Stimulated activated CD8-positive, alpha-beta memory T cell treated with anti-CD3 and anti-CD28 coated beads, Interleukin-12 subunit alpha, Interleukin-12 subunit beta, amount 100 ng/mL, for 24 hours (primary cell): ENCODE data around the gene CTSH.
"Not testable (repeated sequence)": the region's sequence is repeated elsewhere in the genome, so short reads cannot be mapped to it uniquely, and the experiment has no call there.

Source experiments
- DNase-seq: peaks from one replicate; pipeline ENCODE4 v3.0.0-alpha.2; 2020; ENCODE audit errors: extremely low read depth

Gene CTSH

GRCh38 chr15:78938658-78939488, 6.0 kb downstream of the CTSH start:
- DNase-seq: no peak

- no peak for DNase-seq
Observed at GRCh38 chr15:78937132-78937739, 7.6 kb downstream of the CTSH start.

- DNase-seq: no peak
Observed at GRCh38 chr15:78934655-78935023, 10.2 kb downstream of the CTSH start.

- DNase-seq: no peak
Observed at GRCh38 chr15:78933823-78934654, 10.8 kb downstream of the CTSH start.

- no peak for DNase-seq
Observed at GRCh38 chr15:78933187-78933822, 11.5 kb downstream of the CTSH start.

GRCh38 chr15:78932258-78932808, 12.5 kb downstream of the CTSH start:
- DNase-seq: no peak

GRCh38 chr15:78931439-78932257, 13.2 kb downstream of the CTSH start:
- DNase-seq: no peak

- no peak for DNase-seq
Observed at GRCh38 chr15:78930577-78931388, 14.1 kb downstream of the CTSH start.

- DNase-seq: no peak
Observed at GRCh38 chr15:78929536-78930264, 15.1 kb downstream of the CTSH start.

GRCh38 chr15:78928616-78929093, 16.2 kb downstream of the CTSH start:
- no peak for DNase-seq

- not testable (repeated sequence) for DNase-seq
Observed at GRCh38 chr15:78928176-78928575, 16.7 kb downstream of the CTSH start.

GRCh38 chr15:78927077-78927790, 17.6 kb downstream of the CTSH start:
- no peak for DNase-seq

GRCh38 chr15:78925956-78926743, 18.7 kb downstream of the CTSH start:
- no peak for DNase-seq

- DNase-seq: no peak
Observed at GRCh38 chr15:78925076-78925624, 19.7 kb downstream of the CTSH start.

- no peak for DNase-seq
Observed at GRCh38 chr15:78923480-78924360, 21.1 kb downstream of the CTSH start.

GRCh38 chr15:78923015-78923414, 21.8 kb downstream of the CTSH start:
- no peak for DNase-seq
